K562 treated with DMSO at 1 percent for 12 hours (cell line): ENCODE data around the gene PPP2R3A. TPM values are rescaled to one million over a fixed set of nuclear protein-coding genes. Genes with fewer than 3 reads are reported as not detected.

ENCODE experiments used
- total RNA-seq: library from RNA; unstranded; fragments of 300-600 nt; gene quantifications from 2 replicates; pipeline ENCODE4 v1.2.3, GENCODE V29; 2022; ENCODE audit not compliant: insufficient read depth

The PPP2R3A gene
- total RNA-seq = 0.19 TPM in 1 of 2 replicates, not detected in the other

GRCh38 chr3:135965506-135966270, at the start of gene PPP2R3A:
PPP2R3A (plus strand) TSS chr3:135965728; CDS start chr3:136001499, 35,771 bp downstream.

GRCh38 chr3:136196064-136196400, 230.5 kb downstream of the PPP2R3A start, which contains the start of gene MSL2:
MSL2 (minus strand) TSS chr3:136196335; CDS start chr3:136195113, 1,222 bp downstream.

Other genes starting within 250 kb of the PPP2R3A start
- gene MSL2, start 230.6 kb downstream of the PPP2R3A start, total RNA-seq = 5.6 and 13.1 TPM in 2 replicates